ENCODE results near the gene PYGL. TPM values are rescaled to one million over a fixed set of nuclear protein-coding genes. Genes with fewer than 3 reads are reported as not detected.

The PYGL gene
- total RNA-seq, 2 experiments from 2014 or later = 0.62 to 0.67 TPM

- DNase-seq (no peak), ATAC-seq (no peak)
- Mint-ChIP-seq H3K4me1 (no peaks in the 10 kb centered on the region), H3K36me3 (ENCODE audit: low read depth) (no peaks in the 10 kb centered on the region), H3K4me3 (no peak overlapping the region), H3K27me3 (peaks cover 17% of the 10 kb centered on the region), H3K9me3 (ENCODE audit: low read depth) (no peaks in the 10 kb centered on the region), H3K27ac (no peak overlapping the region)
- ChIA-PET POLR2A (no interaction called here), CTCF (interaction anchor here (1.0 to 1.3 kb wide), 2 partner anchors 9 to 20 kb away, joined by 4 to 5 read pairs; no protein-coding TSS in a partner anchor)
- intact Hi-C loops (cut with DNase I, micrococcal nuclease) = no loop called here
These were observed 7.0 kb downstream of the PYGL start for GRCh38 chr14:50937325-50937724.

- H3K4me3 Mint-ChIP-seq = no peak overlapping the region
- H3K27ac Mint-ChIP-seq = no peak overlapping the region
- ChIA-PET POLR2A (no interaction called here), CTCF (interaction anchor here (1.0 to 1.3 kb wide), 2 partner anchors 9 to 19 kb away, joined by 4 to 5 read pairs; no protein-coding TSS in a partner anchor)
- no peaks in the 10 kb centered on the region for H3K9me3 Mint-ChIP-seq (ENCODE audit: low read depth)
- no peak for ATAC-seq
- H3K27me3 Mint-ChIP-seq = peaks cover 15% of the 10 kb centered on the region
- no peaks in the 10 kb centered on the region for H3K36me3 Mint-ChIP-seq (ENCODE audit: low read depth)
- intact Hi-C loops (cut with DNase I, micrococcal nuclease) = no loop called here
- no peaks in the 10 kb centered on the region for H3K4me1 Mint-ChIP-seq
- DNase-seq = no peak
These were observed 7.4 kb downstream of the PYGL start for GRCh38 chr14:50936882-50937281.

GRCh38 chr14:50936016-50936340 lies 8.3 kb downstream of the PYGL start:
- no peak overlapping the region for H3K4me3 Mint-ChIP-seq
- H3K27ac Mint-ChIP-seq = no peak overlapping the region
- ATAC-seq (no peak), DNase-seq (no peak)
- peaks cover 6% of the 10 kb centered on the region for H3K27me3 Mint-ChIP-seq
- no peaks in the 10 kb centered on the region for H3K9me3 Mint-ChIP-seq (ENCODE audit: low read depth)
- POLR2A ChIA-PET = no interaction called here
- H3K36me3 Mint-ChIP-seq (ENCODE audit: low read depth) = no peaks in the 10 kb centered on the region
- CTCF ChIA-PET = interaction anchor here (0.6 kb wide), 1 partner anchor 54 kb away, joined by 4 read pairs; no protein-coding TSS in a partner anchor
- H3K4me1 Mint-ChIP-seq = no peaks in the 10 kb centered on the region
- intact Hi-C loops (cut with DNase I, micrococcal nuclease) = no loop called here

GRCh38 chr14:50935126-50936015 lies 8.9 kb downstream of the PYGL start:
- no peak for DNase-seq
- POLR2A ChIA-PET = no interaction called here
- H3K27me3 Mint-ChIP-seq = peaks cover 4% of the 10 kb centered on the region
- H3K27ac Mint-ChIP-seq = no peak overlapping the region
- H3K36me3 Mint-ChIP-seq (ENCODE audit: low read depth) = no peaks in the 10 kb centered on the region
- no peak for ATAC-seq
- intact Hi-C loops (cut with DNase I, micrococcal nuclease) = no loop called here
- H3K9me3 Mint-ChIP-seq (ENCODE audit: low read depth) = no peaks in the 10 kb centered on the region
- CTCF ChIA-PET = interaction anchor here (0.6 to 0.9 kb wide), 2 partner anchors 10 to 55 kb away, joined by 3 to 4 read pairs; no protein-coding TSS in a partner anchor
- no peak overlapping the region for H3K4me3 Mint-ChIP-seq
- H3K4me1 Mint-ChIP-seq = no peaks in the 10 kb centered on the region

GRCh38 chr14:50932592-50933495 lies 11.4 kb downstream of the PYGL start:
- Mint-ChIP-seq H3K4me3 (no peak overlapping the region), H3K9me3 (ENCODE audit: low read depth) (no peaks in the 10 kb centered on the region), H3K4me1 (no peaks in the 10 kb centered on the region), H3K27ac (no peak overlapping the region), H3K27me3 (no peaks in the 10 kb centered on the region), H3K36me3 (ENCODE audit: low read depth) (no peaks in the 10 kb centered on the region)
- DNase-seq = no peak
- intact Hi-C loops (cut with DNase I, micrococcal nuclease) = no loop called here
- ChIA-PET CTCF (interaction anchor here (0.5 to 1.3 kb wide), 3 partner anchors 9 to 181 kb away, joined by 3 to 4 read pairs (median 3); no protein-coding TSS in a partner anchor), POLR2A (no interaction called here)
- ATAC-seq = no peak

GRCh38 chr14:50932156-50932555 lies 12.1 kb downstream of the PYGL start:
- Mint-ChIP-seq H3K4me3 (no peak overlapping the region), H3K27me3 (no peaks in the 10 kb centered on the region), H3K27ac (no peak overlapping the region), H3K9me3 (ENCODE audit: low read depth) (no peaks in the 10 kb centered on the region), H3K4me1 (no peaks in the 10 kb centered on the region), H3K36me3 (ENCODE audit: low read depth) (no peaks in the 10 kb centered on the region)
- CTCF ChIA-PET = interaction anchor here (1.3 kb wide), 1 partner anchor 182 kb away, joined by 3 read pairs; no protein-coding TSS in a partner anchor
- no peak for ATAC-seq
- intact Hi-C loops (cut with DNase I, micrococcal nuclease) = no loop called here
- no peak for DNase-seq
- POLR2A ChIA-PET = no interaction called here

- CTCF ChIA-PET = no interaction called here
- Mint-ChIP-seq H3K4me3 (no peak overlapping the region), H3K9me3 (ENCODE audit: low read depth) (no peaks in the 10 kb centered on the region), H3K27me3 (no peaks in the 10 kb centered on the region), H3K36me3 (ENCODE audit: low read depth) (no peaks in the 10 kb centered on the region), H3K4me1 (no peaks in the 10 kb centered on the region), H3K27ac (no peak overlapping the region)
- POLR2A ChIA-PET = no interaction called here
- ATAC-seq (no peak), DNase-seq (no peak)
- intact Hi-C loops (cut with DNase I, micrococcal nuclease) = no loop called here
These were observed 12.7 kb downstream of the PYGL start for GRCh38 chr14:50931559-50931958.

GRCh38 chr14:50929506-50929905 lies 14.8 kb downstream of the PYGL start:
- ChIA-PET CTCF (no interaction called here), POLR2A (no interaction called here)
- Mint-ChIP-seq H3K27ac (no peak overlapping the region), H3K4me3 (no peak overlapping the region), H3K27me3 (no peaks in the 10 kb centered on the region), H3K36me3 (ENCODE audit: low read depth) (no peaks in the 10 kb centered on the region), H3K4me1 (no peaks in the 10 kb centered on the region), H3K9me3 (ENCODE audit: low read depth) (no peaks in the 10 kb centered on the region)
- ATAC-seq (no peak), DNase-seq (no peak)
- intact Hi-C loops (cut with DNase I, micrococcal nuclease) = no loop called here

- Mint-ChIP-seq H3K27ac (no peak overlapping the region), H3K4me3 (no peak overlapping the region), H3K9me3 (ENCODE audit: low read depth) (no peaks in the 10 kb centered on the region), H3K27me3 (no peaks in the 10 kb centered on the region), H3K4me1 (no peaks in the 10 kb centered on the region), H3K36me3 (ENCODE audit: low read depth) (no peaks in the 10 kb centered on the region)
- no peak for DNase-seq
- intact Hi-C loops (cut with DNase I, micrococcal nuclease) = no loop called here
- ChIA-PET POLR2A (no interaction called here), CTCF (interaction anchor here (0.7 to 1.4 kb wide), 3 partner anchors 9 to 80 kb away, joined by 3 to 4 read pairs (median 3); no protein-coding TSS in a partner anchor)
- ATAC-seq = no peak
These were observed 16.2 kb downstream of the PYGL start for GRCh38 chr14:50928002-50928635.

- Mint-ChIP-seq H3K27ac (no peak overlapping the region), H3K36me3 (ENCODE audit: low read depth) (no peaks in the 10 kb centered on the region), H3K4me1 (no peaks in the 10 kb centered on the region), H3K4me3 (no peak overlapping the region), H3K27me3 (no peaks in the 10 kb centered on the region), H3K9me3 (ENCODE audit: low read depth) (no peaks in the 10 kb centered on the region)
- no peak for DNase-seq
- ChIA-PET CTCF (no interaction called here), POLR2A (no interaction called here)
- ATAC-seq = no peak
- intact Hi-C loops (cut with DNase I, micrococcal nuclease) = no loop called here
These were observed 17.4 kb downstream of the PYGL start for GRCh38 chr14:50926851-50927386.

GRCh38 chr14:50924843-50925242 lies 19.4 kb downstream of the PYGL start:
- no peak overlapping the region for H3K4me3 Mint-ChIP-seq

More at GRCh38 chr14:50924843-50925242, 19.4 kb downstream of the PYGL start:
- POLR2A ChIA-PET = interaction anchor here (0.6 kb wide), 1 partner anchor 737 kb away, joined by 4 read pairs; no protein-coding TSS in a partner anchor
- no peaks in the 10 kb centered on the region for H3K27me3 Mint-ChIP-seq
- intact Hi-C loops (cut with DNase I, micrococcal nuclease) = no loop called here
- DNase-seq (no peak), ATAC-seq (no peak)
- no peak overlapping the region for H3K27ac Mint-ChIP-seq
- H3K36me3 Mint-ChIP-seq (ENCODE audit: low read depth) = no peaks in the 10 kb centered on the region
- CTCF ChIA-PET = interaction anchor here (1.1 kb wide), 1 partner anchor 10 kb away, joined by 3 read pairs; no protein-coding TSS in a partner anchor
- H3K4me1 Mint-ChIP-seq = no peaks in the 10 kb centered on the region
- H3K9me3 Mint-ChIP-seq (ENCODE audit: low read depth) = no peaks in the 10 kb centered on the region

Measured in activated CD4-positive, alpha-beta T cell treated with anti-CD3 and anti-CD28 coated beads for 36 hours (primary cell).